ENCODE results near the gene RUNX1.

GRCh38 chr21:35016517-35017188 lies 32.4 kb downstream of the RUNX1 start:
- no peak for TF ChIP-seq CTCF (conservative IDR thresholded peaks at IDR 0.05)
- no peak for TF ChIP-seq ZFX (IDR thresholded peaks at IDR 0.05)

Measured in C4-2B (cell line).